Measurements from ENCODE around the gene NEK2. TPM values are rescaled to one million over a fixed set of nuclear protein-coding genes. Genes with fewer than 3 reads are reported as not detected.

NEK2 gene
- total RNA-seq, 1 donor from 2014 or later: 4.4 TPM

GRCh38 chr1:211688421-211688820 lies 13.0 kb upstream of the NEK2 start:
- no peak overlapping the region for H3K27ac Mint-ChIP-seq (ENCODE audit: unreplicated experiment)
- no peak overlapping the region for H3K4me3 Mint-ChIP-seq (ENCODE audit: unreplicated experiment)
- H3K9me3 Mint-ChIP-seq (ENCODE audit: unreplicated experiment): no peaks in the 10 kb centered on the region
- no peak for DNase-seq (ENCODE audit: extremely low spot score, unreplicated experiment)
- no peak for TF ChIP-seq CTCF (IDR thresholded peaks at IDR 0.05)
- no peaks in the 10 kb centered on the region for H3K36me3 Mint-ChIP-seq (ENCODE audit: unreplicated experiment)
- H3K4me1 Mint-ChIP-seq (ENCODE audit: unreplicated experiment): no peaks in the 10 kb centered on the region
- H3K27me3 Mint-ChIP-seq (ENCODE audit: unreplicated experiment): peaks cover 13% of the 10 kb centered on the region

- Mint-ChIP-seq H3K4me1 (ENCODE audit: unreplicated experiment) (no peaks in the 10 kb centered on the region), H3K27ac (ENCODE audit: unreplicated experiment) (no peak overlapping the region), H3K9me3 (ENCODE audit: unreplicated experiment) (no peaks in the 10 kb centered on the region), H3K36me3 (ENCODE audit: unreplicated experiment) (no peaks in the 10 kb centered on the region), H3K4me3 (ENCODE audit: unreplicated experiment) (no peak overlapping the region), H3K27me3 (ENCODE audit: unreplicated experiment) (peaks cover 13% of the 10 kb centered on the region)
- no peak for TF ChIP-seq CTCF (IDR thresholded peaks at IDR 0.05)
- no peak for DNase-seq (ENCODE audit: extremely low spot score, unreplicated experiment)
Measured at GRCh38 chr1:211687462-211688215, 12.2 kb upstream of the NEK2 start.

- no peaks in the 10 kb centered on the region for H3K9me3 Mint-ChIP-seq (ENCODE audit: unreplicated experiment)
- no peak for DNase-seq (ENCODE audit: extremely low spot score, unreplicated experiment)
- peaks cover 13% of the 10 kb centered on the region for H3K27me3 Mint-ChIP-seq (ENCODE audit: unreplicated experiment)
- peaks cover 4% of the 10 kb centered on the region for H3K4me1 Mint-ChIP-seq (ENCODE audit: unreplicated experiment)
- TF ChIP-seq CTCF (IDR thresholded peaks at IDR 0.05): no peak
- H3K4me3 Mint-ChIP-seq (ENCODE audit: unreplicated experiment): no peak overlapping the region
- no peak overlapping the region for H3K27ac Mint-ChIP-seq (ENCODE audit: unreplicated experiment)
- no peaks in the 10 kb centered on the region for H3K36me3 Mint-ChIP-seq (ENCODE audit: unreplicated experiment)
Measured at GRCh38 chr1:211685823-211686222, 10.4 kb upstream of the NEK2 start.

GRCh38 chr1:211684791-211685190 lies 9.4 kb upstream of the NEK2 start:
- H3K27ac Mint-ChIP-seq (ENCODE audit: unreplicated experiment): no peak overlapping the region

More at GRCh38 chr1:211684791-211685190, 9.4 kb upstream of the NEK2 start:
- H3K36me3 Mint-ChIP-seq (ENCODE audit: unreplicated experiment): no peaks in the 10 kb centered on the region
- DNase-seq (ENCODE audit: extremely low spot score, unreplicated experiment): no peak
- H3K27me3 Mint-ChIP-seq (ENCODE audit: unreplicated experiment): peaks cover 8% of the 10 kb centered on the region
- TF ChIP-seq CTCF (IDR thresholded peaks at IDR 0.05): no peak
- H3K4me1 Mint-ChIP-seq (ENCODE audit: unreplicated experiment): peaks cover 5% of the 10 kb centered on the region
- no peak overlapping the region for H3K4me3 Mint-ChIP-seq (ENCODE audit: unreplicated experiment)
- H3K9me3 Mint-ChIP-seq (ENCODE audit: unreplicated experiment): no peaks in the 10 kb centered on the region

Measured in osteocyte (in vitro differentiated cells).